ENCODE data around the gene SYTL2. TPM values are rescaled to one million over a fixed set of nuclear protein-coding genes. Genes with fewer than 3 reads are reported as not detected.

The SYTL2 gene
- total RNA-seq, 1 donor from 2014 or later = 4.7 TPM

DNA sequence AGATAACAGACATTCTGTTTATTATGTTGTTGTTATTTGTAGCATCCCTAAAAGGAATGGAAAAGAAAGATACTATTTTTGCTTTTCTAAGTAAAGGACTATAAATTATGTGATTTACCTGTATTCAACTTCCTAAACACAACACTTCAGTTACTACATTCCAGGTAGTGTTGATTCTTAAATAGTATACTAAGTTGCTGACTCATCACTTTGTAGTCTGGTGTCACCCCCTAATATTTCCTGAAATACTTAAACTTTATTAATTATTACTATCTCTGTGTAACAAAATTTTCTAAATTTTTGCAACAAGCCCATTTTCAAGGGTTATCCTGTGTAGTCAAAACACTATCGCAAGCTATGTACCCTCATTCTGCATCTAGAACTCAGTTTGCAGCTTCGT lies 7.0 kb downstream of the SYTL2 start:
- no peak overlapping the region for H3K27ac Mint-ChIP-seq
- no peak overlapping the region for H3K4me3 Mint-ChIP-seq (ENCODE audit: low read depth)
- peaks cover 28% of the 10 kb centered on the region for H3K27me3 Mint-ChIP-seq
- H3K9me3 Mint-ChIP-seq (ENCODE audit: low read depth) = no peaks in the 10 kb centered on the region
- H3K4me1 Mint-ChIP-seq (ENCODE audit: low read depth) = peaks cover 1% of the 10 kb centered on the region
- DNase-seq (ENCODE audit: low spot score, unreplicated experiment) = no peak
- TF ChIP-seq, protein P1, sequence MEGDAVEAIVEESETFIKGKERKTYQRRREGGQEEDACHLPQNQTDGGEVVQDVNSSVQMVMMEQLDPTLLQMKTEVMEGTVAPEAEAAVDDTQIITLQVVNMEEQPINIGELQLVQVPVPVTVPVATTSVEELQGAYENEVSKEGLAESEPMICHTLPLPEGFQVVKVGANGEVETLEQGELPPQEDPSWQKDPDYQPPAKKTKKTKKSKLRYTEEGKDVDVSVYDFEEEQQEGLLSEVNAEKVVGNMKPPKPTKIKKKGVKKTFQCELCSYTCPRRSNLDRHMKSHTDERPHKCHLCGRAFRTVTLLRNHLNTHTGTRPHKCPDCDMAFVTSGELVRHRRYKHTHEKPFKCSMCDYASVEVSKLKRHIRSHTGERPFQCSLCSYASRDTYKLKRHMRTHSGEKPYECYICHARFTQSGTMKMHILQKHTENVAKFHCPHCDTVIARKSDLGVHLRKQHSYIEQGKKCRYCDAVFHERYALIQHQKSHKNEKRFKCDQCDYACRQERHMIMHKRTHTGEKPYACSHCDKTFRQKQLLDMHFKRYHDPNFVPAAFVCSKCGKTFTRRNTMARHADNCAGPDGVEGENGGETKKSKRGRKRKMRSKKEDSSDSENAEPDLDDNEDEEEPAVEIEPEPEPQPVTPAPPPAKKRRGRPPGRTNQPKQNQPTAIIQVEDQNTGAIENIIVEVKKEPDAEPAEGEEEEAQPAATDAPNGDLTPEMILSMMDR (IDR thresholded peaks at IDR 0.05; ENCODE audit: unreplicated experiment) = no peak
- no peaks in the 10 kb centered on the region for H3K36me3 Mint-ChIP-seq (ENCODE audit: insufficient read depth)

DNA sequence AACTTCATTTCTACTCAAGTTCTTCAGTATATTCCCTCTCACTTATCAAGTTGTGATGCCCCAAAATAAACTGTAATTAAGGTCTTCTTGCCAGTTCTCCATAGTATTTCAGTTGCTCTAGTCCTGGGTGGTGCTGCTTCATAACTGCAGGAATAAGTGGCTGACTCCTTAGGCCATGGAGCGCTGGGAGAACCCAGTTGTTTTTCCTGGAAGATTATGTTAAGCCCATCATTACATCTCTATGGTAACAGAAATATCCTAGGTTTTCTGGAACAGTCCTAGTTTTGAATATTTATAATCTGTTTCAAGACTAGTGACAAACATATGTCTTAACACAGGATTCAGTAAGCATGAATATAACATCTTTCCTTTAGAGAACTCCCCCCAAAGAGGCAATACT lies 7.6 kb downstream of the SYTL2 start:
- no peak for DNase-seq (ENCODE audit: low spot score, unreplicated experiment)
- Mint-ChIP-seq H3K4me3 (ENCODE audit: low read depth) (no peak overlapping the region), H3K9me3 (ENCODE audit: low read depth) (no peaks in the 10 kb centered on the region)

DNA sequence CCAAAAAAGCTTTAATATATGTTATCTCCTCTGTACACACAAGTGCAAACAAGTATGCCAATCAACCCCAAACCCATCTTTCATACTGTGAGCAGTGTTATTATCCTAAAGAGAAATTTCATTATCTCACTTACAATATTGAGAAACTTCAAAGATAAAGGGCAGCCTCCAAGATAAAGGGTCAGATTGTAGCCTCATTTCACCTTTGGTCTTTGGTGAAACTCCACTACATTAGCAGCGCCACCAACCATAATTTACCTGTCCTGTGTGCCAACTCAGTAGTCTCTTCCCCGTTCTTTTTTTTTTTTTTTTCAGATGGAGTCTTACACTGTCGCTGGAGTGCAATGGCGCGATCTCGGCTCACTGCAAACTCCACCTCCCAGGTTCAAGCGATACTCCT lies 9.4 kb downstream of the SYTL2 start:
- no peak for DNase-seq (ENCODE audit: low spot score, unreplicated experiment)
- Mint-ChIP-seq H3K27me3 (peaks cover 32% of the 10 kb centered on the region), H3K27ac (no peak overlapping the region), H3K9me3 (ENCODE audit: low read depth) (no peaks in the 10 kb centered on the region), H3K4me1 (ENCODE audit: low read depth) (no peaks in the 10 kb centered on the region), H3K4me3 (ENCODE audit: low read depth) (no peak overlapping the region), H3K36me3 (ENCODE audit: insufficient read depth) (no peaks in the 10 kb centered on the region)
- TF ChIP-seq, protein P1 (IDR thresholded peaks at IDR 0.05; ENCODE audit: unreplicated experiment) = no peak

More for the DNA sequence above, 7.6 kb downstream of the SYTL2 start:
- Mint-ChIP-seq H3K27me3 (peaks cover 31% of the 10 kb centered on the region), H3K27ac (no peak overlapping the region), H3K4me1 (ENCODE audit: low read depth) (no peaks in the 10 kb centered on the region), H3K36me3 (ENCODE audit: insufficient read depth) (no peaks in the 10 kb centered on the region)
- TF ChIP-seq, protein P1 (IDR thresholded peaks at IDR 0.05; ENCODE audit: unreplicated experiment) = no peak

DNA sequence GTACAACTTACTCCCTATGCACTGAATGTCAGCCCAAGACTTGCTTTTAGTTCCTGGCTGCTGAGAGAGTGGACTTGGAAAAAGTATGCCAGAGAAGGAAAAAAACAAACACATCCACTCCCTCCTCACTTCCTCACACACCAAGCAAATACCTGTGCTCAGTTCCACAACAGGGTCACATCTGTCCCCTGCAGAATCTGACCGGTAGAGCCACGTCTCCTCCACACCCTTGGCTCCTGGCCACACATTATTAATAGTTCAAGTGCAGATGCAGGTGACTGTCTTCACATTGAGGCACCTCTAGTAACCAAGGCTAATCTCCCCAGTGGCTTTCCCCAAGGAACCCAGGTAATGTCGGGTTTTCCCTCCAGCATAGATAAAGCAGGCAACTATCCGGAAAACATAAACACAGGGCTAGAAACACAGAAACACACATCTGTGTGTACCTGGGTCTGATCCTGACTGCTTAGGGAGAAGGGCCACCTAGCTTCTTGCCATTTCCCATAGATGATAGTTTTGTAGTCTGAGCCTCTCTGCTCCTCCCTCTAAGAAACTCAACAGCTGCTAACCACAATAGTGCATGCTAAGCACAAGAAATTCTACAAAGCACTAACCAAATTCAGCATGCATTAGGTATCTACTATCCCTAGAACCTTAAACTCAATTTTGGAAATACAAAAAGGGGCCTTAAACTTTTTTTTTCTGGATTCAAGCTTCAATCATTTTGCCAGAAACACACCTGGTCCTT lies 10.2 kb downstream of the SYTL2 start:
- no peak overlapping the region for H3K27ac Mint-ChIP-seq
- peaks cover 31% of the 10 kb centered on the region for H3K27me3 Mint-ChIP-seq
- TF ChIP-seq, protein P1 (IDR thresholded peaks at IDR 0.05; ENCODE audit: unreplicated experiment) = no peak

DNA sequence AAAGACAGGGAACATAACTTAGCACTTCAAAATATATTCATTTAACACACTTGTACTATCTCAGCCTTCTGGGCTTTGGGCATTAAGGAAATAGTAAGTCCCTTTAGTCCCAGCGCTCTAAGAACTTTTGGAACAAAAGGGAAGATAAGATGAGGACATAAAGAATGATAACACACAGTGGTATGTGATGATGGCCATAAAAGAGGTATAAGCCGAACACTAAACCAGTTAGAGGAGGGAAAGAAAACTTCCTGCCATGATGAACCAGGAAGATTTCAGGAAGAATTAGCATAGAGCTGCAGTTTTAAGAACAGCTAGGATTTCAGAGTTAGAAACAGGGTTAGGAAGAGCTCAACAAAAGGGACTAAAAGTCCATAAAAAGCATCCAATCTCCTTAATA lies 11.8 kb downstream of the SYTL2 start:
- H3K4me3 Mint-ChIP-seq (ENCODE audit: low read depth) = no peak overlapping the region
- no peak overlapping the region for H3K27ac Mint-ChIP-seq
- H3K4me1 Mint-ChIP-seq (ENCODE audit: low read depth) = peaks cover 7% of the 10 kb centered on the region
- no peaks in the 10 kb centered on the region for H3K9me3 Mint-ChIP-seq (ENCODE audit: low read depth)
- H3K27me3 Mint-ChIP-seq = peaks cover 26% of the 10 kb centered on the region
- TF ChIP-seq, protein P1 (IDR thresholded peaks at IDR 0.05; ENCODE audit: unreplicated experiment) = no peak
- DNase-seq (ENCODE audit: low spot score, unreplicated experiment) = no peak
- no peaks in the 10 kb centered on the region for H3K36me3 Mint-ChIP-seq (ENCODE audit: insufficient read depth)

More for the DNA sequence above, 10.2 kb downstream of the SYTL2 start:
- Mint-ChIP-seq H3K36me3 (ENCODE audit: insufficient read depth) (no peaks in the 10 kb centered on the region), H3K9me3 (ENCODE audit: low read depth) (no peaks in the 10 kb centered on the region), H3K4me1 (ENCODE audit: low read depth) (peaks cover 5% of the 10 kb centered on the region), H3K4me3 (ENCODE audit: low read depth) (no peak overlapping the region)
- no peak for DNase-seq (ENCODE audit: low spot score, unreplicated experiment)

Measured in progenitor cell of endocrine pancreas (in vitro differentiated cells).